ENCODE measurements around the gene KLK14.

Gene KLK14

GRCh38 chr19:51031220-51031879 lies 51.3 kb downstream of the KLK14 start:
- Histone ChIP-seq H3K4me3 (ENCODE audit: low read length) (no peak overlapping the region), H3K4me2 (ENCODE audit: low read length) (no peak overlapping the region), H3K9ac (ENCODE audit: low read depth, low read length) (no peak overlapping the region), H3K36me3 (ENCODE audit: insufficient read depth, low read length) (no peaks in the 10 kb centered on the region), H3K4me1 (ENCODE audit: control insufficient read depth, insufficient read depth, low read length) (no peaks in the 10 kb centered on the region), H3K27me3 (ENCODE audit: control insufficient read depth, insufficient read depth, low read length) (no peaks in the 10 kb centered on the region), H3K9me3 (replicated peaks; ENCODE audit: low read length) (no peaks in the 10 kb centered on the region)

GRCh38 chr19:51030631-51031030 lies 52.1 kb downstream of the KLK14 start:
- Histone ChIP-seq H3K27me3 (ENCODE audit: control insufficient read depth, insufficient read depth, low read length) (no peaks in the 10 kb centered on the region), H3K4me3 (ENCODE audit: low read length) (no peak overlapping the region), H3K9me3 (replicated peaks; ENCODE audit: low read length) (no peaks in the 10 kb centered on the region), H3K4me2 (ENCODE audit: low read length) (no peak overlapping the region), H3K4me1 (ENCODE audit: control insufficient read depth, insufficient read depth, low read length) (no peaks in the 10 kb centered on the region), H3K36me3 (ENCODE audit: insufficient read depth, low read length) (no peaks in the 10 kb centered on the region), H3K9ac (ENCODE audit: low read depth, low read length) (no peak overlapping the region)

GRCh38 chr19:51029718-51030117 lies 53.0 kb downstream of the KLK14 start:
- Histone ChIP-seq H3K9me3 (replicated peaks; ENCODE audit: low read length) (no peaks in the 10 kb centered on the region), H3K36me3 (ENCODE audit: insufficient read depth, low read length) (no peaks in the 10 kb centered on the region)

More at GRCh38 chr19:51029718-51030117, 53.0 kb downstream of the KLK14 start:
- Histone ChIP-seq H3K4me1 (ENCODE audit: control insufficient read depth, insufficient read depth, low read length) (no peaks in the 10 kb centered on the region), H3K4me3 (ENCODE audit: low read length) (no peak overlapping the region), H3K27me3 (ENCODE audit: control insufficient read depth, insufficient read depth, low read length) (no peaks in the 10 kb centered on the region), H3K9ac (ENCODE audit: low read depth, low read length) (no peak overlapping the region), H3K4me2 (ENCODE audit: low read length) (no peak overlapping the region)

All from skeletal muscle satellite cell (primary cell).